K562 (cell line): Measurements from ENCODE around the gene SRSF9. TPM values are rescaled to one million over a fixed set of nuclear protein-coding genes. Genes with fewer than 3 reads are reported as not detected.

ENCODE experiments used
- CBFA2T2 ChIP-seq: fragments of 450-650 bp; conservative IDR thresholded peaks from 2 replicates; pipeline ENCODE4 v1.6.1; 2017; ENCODE audit warnings: mild to moderate bottlenecking
- CC2D1A ChIP-seq: fragments of 450-650 bp; IDR thresholded peaks from 2 replicates; pipeline ENCODE4 v1.6.1; 2017; ENCODE audit warnings: mild to moderate bottlenecking
- CCAR2 ChIP-seq: fragments of 200-400 bp; formaldehyde crosslinking; IDR thresholded peaks from 2 replicates; pipeline ENCODE4 v1.6.1; 2017; ENCODE audit warnings: mild to moderate bottlenecking, low read depth, low read length
- COPS2 ChIP-seq: fragments of 450-650 bp; conservative IDR thresholded peaks from 2 replicates; pipeline ENCODE4 v1.6.1; 2016; ENCODE audit warnings: mild to moderate bottlenecking, moderate library complexity
- CREB3 ChIP-seq: fragments of 450-650 bp; conservative IDR thresholded peaks from 2 replicates; pipeline ENCODE4 v1.6.1; 2016; ENCODE audit warnings: missing genetic modification characterization, low read depth, mild to moderate bottlenecking, missing compliant biosample characterization, moderate library complexity
- DNMT1 ChIP-seq: fragments of 450-650 bp; IDR thresholded peaks from 2 replicates; pipeline ENCODE4 v1.6.1; 2016; ENCODE audit warnings: antibody characterized with exemption, mild to moderate bottlenecking
- EP300 ChIP-seq: IDR thresholded peaks from 2 replicates; pipeline ENCODE4 v1.6.1; 2012; ENCODE audit warnings: low read length, improper control_type of control experiment
- ETV5 ChIP-seq: sonication (generic); formaldehyde crosslinking; IDR thresholded peaks from 2 replicates; pipeline ENCODE4 v1.4.0; 2020; ENCODE audit warnings: low read depth, mild to moderate bottlenecking, missing genetic modification reagents
- HBP1 ChIP-seq: fragments of 450-650 bp; formaldehyde crosslinking; IDR thresholded peaks from 2 replicates; pipeline ENCODE4 v1.4.0; 2022; ENCODE audit warnings: missing genetic modification characterization
- MCM7 ChIP-seq, 2 experiments: fragments of 450-650 bp; IDR thresholded peaks; 2 replicates each; pipeline ENCODE4 v1.6.1; 2016 to 2018
- MLLT1 ChIP-seq, 2 experiments: fragments of 450-650 bp; IDR thresholded peaks; 2 replicates each; pipeline ENCODE4 v1.6.1; 2016
- MXI1 ChIP-seq: IDR thresholded peaks from 2 replicates; pipeline ENCODE4 v1.6.1; 2011; ENCODE audit warnings: low read depth, mild to moderate bottlenecking, improper control_type of control experiment, low read length
- UBTF ChIP-seq, 2 experiments: IDR thresholded peaks; 2 replicates each; pipeline ENCODE4 v1.6.1; 2012; ENCODE audit warnings: improper control_type of control experiment in 2 of 2, low read depth in 2 of 2, low read length in 2 of 2, borderline replicate concordance in 1 of 2
- VEZF1 ChIP-seq: fragments of 200-800 bp; sonication (Bioruptor generic); IDR thresholded peaks from 2 replicates; pipeline ENCODE4 v1.6.1; 2017; ENCODE audit warnings: missing genetic modification characterization, missing compliant biosample characterization
- ZHX1 ChIP-seq: fragments of 150-350 bp; conservative IDR thresholded peaks from 2 replicates; pipeline ENCODE4 v1.6.1; 2014; ENCODE audit warnings: low read length
- ZNF324 ChIP-seq: fragments of 250-450 bp; sonication (Bioruptor Pico); IDR thresholded peaks from 2 replicates; pipeline ENCODE4 v1.4.0; 2020; ENCODE audit warnings: mild to moderate bottlenecking
- polyA plus RNA-seq, 8 experiments: library from polyadenylated mRNA; depleted of rRNA in 4 of 8; stranded (reverse) in 5 of 8; unstranded in 3 of 8; fragments of >200 nt; fragmentation: Nextera tagmentation in 2 of 8; fragmentation: Illumina TruSeq in 1 of 8; extraction: Ambion mirVana in 2 of 8; extraction: Trizol in 1 of 8; gene quantifications; 2 replicates each; pipeline versions ENCODE4 v1.2.1 to v1.2.3, GENCODE V29; 2011 to 2014; ENCODE audit warnings: inconsistent platforms in 1 of 8, missing spikeins in 1 of 8
- total RNA-seq, 7 experiments: library from RNA; depleted of rRNA in 6 of 7; stranded (reverse); fragments of >200 nt in 6 of 7; fragmentation: Illumina TruSeq in 2 of 7; extraction: Trizol in 2 of 7; gene quantifications; 2 replicates each; pipeline versions ENCODE4 v1.2.1 to v1.2.3, GENCODE V29; 2011 to 2021; ENCODE audit warnings: low replicate concordance in 1 of 7

SRSF9 gene
- total and polyA plus RNA-seq, 9 of the 15 experiments (the other 6 are each of a cell fraction or from before 2014, with no cell fraction given): 40.3 to 291 (median 230) TPM

GRCh38 chr12:120496413-120497340 is 27.1 kb upstream of the SRSF9 start (continued):
- TF ChIP-seq ZHX1 (no peak), CREB3 (tag) (no peak), UBTF (IDR thresholded peaks at IDR 0.05; ENCODE audit: borderline replicate concordance in 1 of 2, low read depth in 2 of 2, low read length in 2 of 2) (0 out of 4 replicates have a peak, but pooled peaks of 1 of the 2 experiments have one; percentile 61), MLLT1 (IDR thresholded peaks at IDR 0.05) (no peak), HBP1 (CRISPR knock-in tag) (no peak), CBFA2T2 (no peak), ZNF324 (CRISPR knock-in tag) (no peak), DNMT1 (no peak), EP300 (peak; percentile 21; the same call in 1 of the 2 replicates), CCAR2 (no peak), MXI1 (no peak), CC2D1A (0 out of 2 replicates have a peak, but pooled peaks have one; percentile 22), COPS2 (no peak), MCM7 (IDR thresholded peaks at IDR 0.05) (no peak), VEZF1 (CRISPR knock-in tag) (peak; percentile 90), ETV5 (CRISPR knock-in tag) (peak; percentile 24; the same call in 1 of the 2 replicates)
